Body of pancreas (tissue), 4 donors: ENCODE measurements around the gene SLC4A5. TPM values are rescaled to one million over a fixed set of nuclear protein-coding genes. Genes with fewer than 3 reads are reported as not detected.

Experiments
- ATAC-seq: fragments of 150-250 bp; one replicate; pipeline ENCODE4 v1.9.1; 2016
- DNase-seq, 4 donors: peaks; one replicate each; pipeline ENCODE4 v3.0.0-alpha.2; 2019
- H3K27ac ChIP-seq, 4 donors: fragments of 200-600 bp; sonication (generic); 1 replicate in 3 of 4; 2 replicates in 1 of 4; pipeline versions ENCODE4 v1.5.1 to v1.6.1; 2016 to 2019; ENCODE audit warnings: mild to moderate bottlenecking in 1 of 4, mixed read lengths in 1 of 4, moderate library complexity in 1 of 4
- H3K27me3 ChIP-seq, 2 donors: fragments of 200-600 bp; sonication (generic); one replicate each; pipeline ENCODE4 v1.6.0; 2016; ENCODE audit warnings: mild to moderate bottlenecking in 1 of 2
- H3K36me3 ChIP-seq, 2 donors: fragments of 200-600 bp; sonication (generic); replicated peaks in 1 of 2; 2 replicates each; pipeline ENCODE4 v1.5.1; 2016; ENCODE audit warnings: low read depth in 2 of 2; ENCODE audit not compliant: insufficient read depth in 1 of 2
- H3K4me1 ChIP-seq: fragments of 200-600 bp; sonication (generic); one replicate; pipeline ENCODE4 v1.6.0; 2016
- H3K4me3 ChIP-seq, 2 donors: fragments of 200-600 bp; sonication (generic); 1 replicate in 1 of 2; 2 replicates in 1 of 2; pipeline ENCODE4 v1.5.1; 2016 to 2019
- H3K9me3 ChIP-seq, 3 donors: fragments of 200-600 bp; sonication (generic); 1 replicate in 2 of 3; 2 replicates in 1 of 3; pipeline ENCODE4 v1.5.1; 2016
- POLR2A ChIP-seq, 3 donors: fragments of 450-650 bp; IDR thresholded peaks; one replicate each; pipeline ENCODE4 v1.6.1; 2016; ENCODE audit warnings: antibody characterized with exemption in 3 of 3, mild to moderate bottlenecking in 2 of 3
- WGBS, 2 donors: methylation state at CpG; one replicate each; pipeline ENCODE4 v1.1.5; 2017; 5-methylcytosine and 5-hydroxymethylcytosine counted together
- intact Hi-C: fragments of 100-400 bp; cut with DNase I; formaldehyde crosslinking; loops from one replicate; pipeline ENCODE4 v1.15.1; 2023
- total RNA-seq, 2 donors: library from RNA; depleted of rRNA; stranded (reverse); fragments of >200 nt; gene quantifications; one replicate each; pipeline ENCODE4 v1.1.0, GENCODE V29; 2016
- TF ChIP-seq, protein P1 (sequence below), 7 experiments: fragments of 450-650 bp in 4 of 7; fragments of 200-600 bp in 3 of 7; sonication (generic) in 3 of 7; IDR thresholded peaks; one replicate each; pipeline ENCODE4 v1.5.1; 2016 to 2019; ENCODE audit warnings: antibody characterized with exemption in 7 of 7

Gene SLC4A5
- total RNA-seq, 2 donors from 2014 or later = 2.3 to 8.3 TPM

- DNase-seq = no peak
- Histone ChIP-seq H3K4me3 (no peak overlapping the region), H3K4me1 (no peaks in the 10 kb centered on the region), H3K27me3 (no peaks in the 10 kb centered on the region), H3K27ac (no peak overlapping the region), H3K36me3 (no peaks in the 10 kb centered on the region), H3K9me3 (no peaks in the 10 kb centered on the region)
- no peak for TF ChIP-seq POLR2A (IDR thresholded peaks at IDR 0.05)
- TF ChIP-seq, protein P1, sequence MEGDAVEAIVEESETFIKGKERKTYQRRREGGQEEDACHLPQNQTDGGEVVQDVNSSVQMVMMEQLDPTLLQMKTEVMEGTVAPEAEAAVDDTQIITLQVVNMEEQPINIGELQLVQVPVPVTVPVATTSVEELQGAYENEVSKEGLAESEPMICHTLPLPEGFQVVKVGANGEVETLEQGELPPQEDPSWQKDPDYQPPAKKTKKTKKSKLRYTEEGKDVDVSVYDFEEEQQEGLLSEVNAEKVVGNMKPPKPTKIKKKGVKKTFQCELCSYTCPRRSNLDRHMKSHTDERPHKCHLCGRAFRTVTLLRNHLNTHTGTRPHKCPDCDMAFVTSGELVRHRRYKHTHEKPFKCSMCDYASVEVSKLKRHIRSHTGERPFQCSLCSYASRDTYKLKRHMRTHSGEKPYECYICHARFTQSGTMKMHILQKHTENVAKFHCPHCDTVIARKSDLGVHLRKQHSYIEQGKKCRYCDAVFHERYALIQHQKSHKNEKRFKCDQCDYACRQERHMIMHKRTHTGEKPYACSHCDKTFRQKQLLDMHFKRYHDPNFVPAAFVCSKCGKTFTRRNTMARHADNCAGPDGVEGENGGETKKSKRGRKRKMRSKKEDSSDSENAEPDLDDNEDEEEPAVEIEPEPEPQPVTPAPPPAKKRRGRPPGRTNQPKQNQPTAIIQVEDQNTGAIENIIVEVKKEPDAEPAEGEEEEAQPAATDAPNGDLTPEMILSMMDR (IDR thresholded peaks at IDR 0.05) = no peak
- intact Hi-C loops = no loop called here
- no peak for ATAC-seq
- WGBS, 2 donors = 73 to 77% methylated on average over 1 of the region's 1 CpG
These were observed 15.6 kb downstream of the SLC4A5 start for GRCh38 chr2:74327627-74328026.

- TF ChIP-seq POLR2A (IDR thresholded peaks at IDR 0.05) = no peak
- TF ChIP-seq, protein P1 (IDR thresholded peaks at IDR 0.05) = no peak
- Histone ChIP-seq H3K4me1 (no peaks in the 10 kb centered on the region), H3K27me3 (no peaks in the 10 kb centered on the region), H3K4me3 (no peak overlapping the region), H3K27ac (no peak overlapping the region), H3K9me3 (no peaks in the 10 kb centered on the region), H3K36me3 (no peaks in the 10 kb centered on the region)
- DNase-seq (no peak), ATAC-seq (no peak)
- intact Hi-C loops = no loop called here
- 80 to 83% methylated on average over 5 of the region's 5 CpGs for WGBS, 2 donors
These were observed 16.0 kb downstream of the SLC4A5 start for GRCh38 chr2:74327199-74327598.

GRCh38 chr2:74325815-74326214 lies 17.4 kb downstream of the SLC4A5 start:
- Histone ChIP-seq H3K4me1 (no peaks in the 10 kb centered on the region), H3K36me3 (no peaks in the 10 kb centered on the region), H3K27ac (no peak overlapping the region), H3K27me3 (no peaks in the 10 kb centered on the region), H3K4me3 (no peak overlapping the region), H3K9me3 (no peaks in the 10 kb centered on the region)
- no peak for ATAC-seq
- no peak for DNase-seq
- TF ChIP-seq, protein P1 (IDR thresholded peaks at IDR 0.05) = no peak
- no peak for TF ChIP-seq POLR2A (IDR thresholded peaks at IDR 0.05)
- 78 to 88% methylated on average over 2 of the region's 2 CpGs for WGBS, 2 donors
- intact Hi-C loops = no loop called here

- 84 to 92% methylated on average over 2 of the region's 2 CpGs for WGBS, 2 donors
- TF ChIP-seq, protein P1 (IDR thresholded peaks at IDR 0.05) = no peak
- TF ChIP-seq POLR2A (IDR thresholded peaks at IDR 0.05) = no peak
- intact Hi-C loops = no loop called here
- ATAC-seq (no peak), DNase-seq (no peak)
- Histone ChIP-seq H3K27me3 (no peaks in the 10 kb centered on the region), H3K4me1 (no peaks in the 10 kb centered on the region), H3K9me3 (no peaks in the 10 kb centered on the region), H3K27ac (no peak overlapping the region), H3K4me3 (no peak overlapping the region), H3K36me3 (no peaks in the 10 kb centered on the region)
These were observed 21.5 kb downstream of the SLC4A5 start for GRCh38 chr2:74321737-74322136.

DNA sequence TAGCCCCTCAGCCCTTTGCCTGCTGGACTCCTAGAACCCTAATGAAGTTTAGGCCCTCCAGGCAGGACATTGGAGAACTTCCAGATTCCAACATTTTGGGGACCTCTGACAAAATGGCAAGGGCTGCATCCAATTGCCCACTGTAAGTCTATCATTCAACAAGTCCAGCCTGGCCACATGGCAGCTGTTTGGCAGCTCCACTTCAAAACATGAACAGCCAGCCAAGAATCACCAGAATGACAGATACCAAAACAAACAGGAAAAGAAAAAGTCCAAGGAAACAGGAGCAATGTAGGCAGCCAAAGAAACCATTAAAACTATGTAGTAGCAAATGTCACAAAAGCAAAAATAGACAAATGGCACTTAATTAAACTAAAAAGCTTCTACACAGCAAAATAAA lies 25.5 kb downstream of the SLC4A5 start:
- intact Hi-C loops = no loop called here
- Histone ChIP-seq H3K9me3 (no peaks in the 10 kb centered on the region), H3K4me3 (no peak overlapping the region), H3K4me1 (no peaks in the 10 kb centered on the region), H3K27ac (no peak overlapping the region), H3K36me3 (no peaks in the 10 kb centered on the region), H3K27me3 (no peaks in the 10 kb centered on the region)
- TF ChIP-seq, protein P1 (IDR thresholded peaks at IDR 0.05) = no peak
- no peak for TF ChIP-seq POLR2A (IDR thresholded peaks at IDR 0.05)
- DNase-seq (no peak), ATAC-seq (no peak)
